Stimulated activated CD4-positive, alpha-beta T cell treated with anti-CD3 and anti-CD28 coated beads, TNF-alpha, amount 100 ng/mL, for 48 hours (primary cell): ENCODE measurements around the gene SAP30L.

Experiments used
- DNase-seq, 3 donors: peaks; one replicate each; pipeline ENCODE4 v3.0.0-alpha.2; 2020; ENCODE audit warnings: low read depth in 3 of 3

SAP30L gene

DNA sequence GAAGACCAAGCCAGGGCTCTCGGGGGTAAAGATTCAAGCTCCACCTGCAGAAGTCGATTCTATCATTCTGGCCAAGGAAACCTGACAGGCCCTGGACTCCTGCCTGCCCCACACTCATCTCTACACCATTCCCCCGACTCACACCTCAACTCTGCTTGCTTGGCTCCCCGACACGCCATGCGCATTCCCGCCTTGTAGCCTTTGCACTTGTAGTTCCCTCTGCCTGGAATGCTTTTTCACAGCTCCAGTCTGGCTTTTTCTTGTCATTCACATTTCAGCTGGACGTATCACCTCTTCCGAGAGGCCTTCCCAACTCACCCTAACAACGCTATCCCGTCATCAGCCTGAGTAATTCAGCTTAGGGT lies 60.9 kb downstream of the SAP30L start:
- DNase-seq: no peak

DNA sequence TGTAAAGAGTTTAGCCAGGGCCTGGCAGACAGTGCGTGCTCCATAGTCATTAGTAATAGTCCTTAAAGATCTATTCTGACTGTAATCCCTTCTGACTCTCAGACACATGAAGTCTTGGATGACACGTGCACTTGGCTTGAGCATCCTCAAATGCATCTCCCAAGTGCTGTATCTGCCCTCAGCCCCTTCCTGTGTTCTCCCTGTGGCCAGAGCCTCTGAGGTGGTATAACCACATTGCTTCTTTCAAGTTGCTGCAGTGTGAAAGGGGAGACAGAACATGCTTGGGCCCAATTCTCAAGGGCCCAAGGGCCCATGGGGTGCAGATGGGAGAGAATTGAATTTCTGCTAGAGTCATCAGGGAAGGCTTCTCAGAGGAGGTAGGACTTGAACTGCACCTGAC lies 62.3 kb downstream of the SAP30L start:
- no peak for DNase-seq

DNA sequence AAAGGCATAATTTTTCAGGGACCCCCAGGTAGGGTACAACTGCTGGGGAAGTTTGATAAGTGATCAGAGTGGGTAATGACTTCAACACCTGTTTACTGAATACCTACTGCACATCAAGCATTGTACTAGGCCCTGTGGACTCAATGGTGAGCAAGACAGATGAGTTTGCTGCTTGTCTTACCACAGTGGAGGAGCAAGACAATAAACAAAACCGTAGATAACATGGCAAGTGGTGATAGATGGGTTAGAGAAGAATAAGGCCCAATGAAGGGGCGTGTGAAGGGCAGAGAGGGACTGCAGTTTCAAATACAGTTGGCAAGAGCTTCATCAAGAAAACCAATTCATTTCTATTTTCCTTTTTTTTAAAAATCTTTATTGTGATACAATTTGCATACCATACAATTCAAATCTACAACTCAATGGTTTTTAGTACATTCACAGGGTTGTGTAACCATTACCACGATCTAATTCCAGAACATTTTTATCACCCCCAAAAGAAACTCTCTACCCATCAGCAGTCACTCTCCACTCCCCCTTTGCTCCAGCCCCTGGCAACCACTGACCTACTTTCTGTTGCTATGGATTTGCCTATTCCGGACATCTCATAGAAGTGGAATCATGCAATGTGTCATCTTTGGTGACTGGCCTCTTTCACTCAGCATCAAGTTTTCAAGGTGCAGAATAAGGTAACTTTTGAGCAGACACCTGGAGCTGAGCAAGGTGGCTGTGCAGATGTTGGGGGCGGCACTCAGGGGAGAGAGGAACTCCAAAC lies 64.2 kb downstream of the SAP30L start:
- DNase-seq: no peak
